GM10266 (cell line): ENCODE measurements around the gene DNAH3.

Experiments used
- DNase-seq: peaks from one replicate; pipeline ENCODE4 v3.0.0; 2012; ENCODE audit errors: extremely low spot score
- TF ChIP-seq, protein P1 (sequence below): IDR thresholded peaks from 2 replicates; pipeline ENCODE4 v1.5.1; 2012; ENCODE audit warnings: mild to moderate bottlenecking, low read depth; ENCODE audit not compliant: control insufficient read depth, insufficient read depth; ENCODE audit errors: missing control alignments

Gene DNAH3

DNA sequence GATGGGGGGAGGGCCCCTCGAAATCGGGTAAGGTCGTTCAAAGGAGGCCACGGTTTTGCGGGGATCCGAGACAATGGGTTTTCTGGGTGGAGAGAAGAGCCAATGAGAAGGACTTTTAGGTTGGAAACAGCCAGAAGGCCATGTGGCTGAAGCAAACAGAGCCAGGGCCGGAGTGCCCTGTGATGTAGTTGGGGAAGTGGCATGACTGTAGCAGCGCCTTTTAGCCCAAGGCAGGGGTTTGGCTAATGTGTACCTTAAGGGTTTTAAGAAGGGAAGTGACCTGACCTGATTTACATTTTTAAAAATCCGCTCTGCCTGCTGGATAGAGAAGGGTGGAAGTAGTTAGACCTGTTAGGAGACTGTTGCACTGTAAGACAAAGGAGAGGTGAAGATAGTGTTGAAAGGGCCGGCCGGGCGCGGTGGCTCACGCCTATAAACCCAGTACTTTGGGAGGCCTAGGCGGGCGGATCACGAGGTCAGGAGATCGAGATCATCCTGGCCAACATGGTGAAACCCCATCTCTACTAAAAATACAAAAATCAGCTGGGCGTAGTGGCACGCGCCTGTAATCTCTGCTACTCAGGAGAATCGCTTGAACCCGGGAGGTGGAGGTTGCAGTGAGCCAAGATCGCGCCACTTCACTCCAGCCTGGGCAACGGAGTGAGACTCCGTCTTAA, 249.1 kb downstream of the DNAH3 start:
- peak; percentile 42 for DNase-seq
- TF ChIP-seq, protein P1, sequence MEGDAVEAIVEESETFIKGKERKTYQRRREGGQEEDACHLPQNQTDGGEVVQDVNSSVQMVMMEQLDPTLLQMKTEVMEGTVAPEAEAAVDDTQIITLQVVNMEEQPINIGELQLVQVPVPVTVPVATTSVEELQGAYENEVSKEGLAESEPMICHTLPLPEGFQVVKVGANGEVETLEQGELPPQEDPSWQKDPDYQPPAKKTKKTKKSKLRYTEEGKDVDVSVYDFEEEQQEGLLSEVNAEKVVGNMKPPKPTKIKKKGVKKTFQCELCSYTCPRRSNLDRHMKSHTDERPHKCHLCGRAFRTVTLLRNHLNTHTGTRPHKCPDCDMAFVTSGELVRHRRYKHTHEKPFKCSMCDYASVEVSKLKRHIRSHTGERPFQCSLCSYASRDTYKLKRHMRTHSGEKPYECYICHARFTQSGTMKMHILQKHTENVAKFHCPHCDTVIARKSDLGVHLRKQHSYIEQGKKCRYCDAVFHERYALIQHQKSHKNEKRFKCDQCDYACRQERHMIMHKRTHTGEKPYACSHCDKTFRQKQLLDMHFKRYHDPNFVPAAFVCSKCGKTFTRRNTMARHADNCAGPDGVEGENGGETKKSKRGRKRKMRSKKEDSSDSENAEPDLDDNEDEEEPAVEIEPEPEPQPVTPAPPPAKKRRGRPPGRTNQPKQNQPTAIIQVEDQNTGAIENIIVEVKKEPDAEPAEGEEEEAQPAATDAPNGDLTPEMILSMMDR, result no peak

DNA sequence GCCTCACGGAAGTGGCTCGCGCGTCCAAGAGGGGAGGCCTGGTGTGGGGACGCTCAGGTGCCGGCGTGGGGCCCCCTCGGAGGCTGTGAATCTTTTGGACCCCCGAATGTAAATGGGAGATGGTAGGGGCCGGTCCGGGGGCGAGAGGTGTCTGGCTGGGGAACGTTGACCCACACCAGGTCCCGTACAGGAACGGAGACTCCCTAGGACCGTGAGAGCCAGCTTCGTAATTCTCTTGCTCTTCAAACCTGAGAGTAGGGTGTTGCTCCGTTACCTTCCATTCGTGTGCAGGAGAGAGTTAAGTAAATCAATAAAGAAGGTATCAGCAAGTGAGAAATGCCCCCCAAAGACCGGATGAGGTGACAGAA, 249.6 kb downstream of the DNAH3 start:
- no peak for DNase-seq
- TF ChIP-seq, protein P1, result no peak

DNA sequence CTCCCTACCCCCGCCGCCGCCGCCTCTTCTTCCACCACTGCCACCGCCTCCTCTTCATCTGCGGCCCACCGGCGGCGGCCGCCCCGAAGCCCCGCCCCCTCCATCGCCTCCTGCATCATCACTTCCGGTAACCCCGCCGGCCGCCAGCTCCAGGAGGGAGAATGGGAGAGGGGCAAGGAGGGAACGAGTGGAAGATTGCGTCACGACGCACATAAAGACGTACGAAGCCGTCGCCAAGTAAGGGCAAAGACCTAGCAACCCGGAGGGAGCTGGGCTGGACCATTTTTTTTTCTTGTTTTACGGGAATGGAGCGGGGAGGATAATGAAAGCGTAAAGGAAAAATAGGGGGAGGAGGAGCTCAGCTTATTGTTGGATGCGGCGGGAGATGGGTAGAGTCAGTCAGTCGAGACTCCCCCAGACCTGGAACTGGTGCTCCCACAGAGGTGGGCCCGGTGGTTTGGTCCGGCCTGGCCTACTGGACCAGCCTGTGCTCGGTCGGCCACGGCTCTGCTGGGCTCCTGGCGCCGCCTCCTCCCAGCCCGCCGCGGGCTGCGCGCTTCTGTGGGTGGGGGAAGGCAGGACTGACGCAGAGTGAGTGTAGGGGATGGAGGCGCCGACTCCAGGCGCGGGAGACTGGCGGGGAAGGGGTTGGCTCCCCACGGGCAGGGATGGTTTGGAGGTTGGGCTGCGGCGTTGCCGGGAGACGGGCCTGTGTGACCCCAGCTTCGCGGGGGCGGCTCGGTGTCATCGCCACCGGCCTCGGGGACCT, 250.2 kb downstream of the DNAH3 start, which contains the start of the genes DCUN1D3 and LYRM1:
Gene DCUN1D3 (minus strand): TSS at position 60 of the 769 bp plus-strand sequence. CDS start 37,820 bp downstream, outside the sequence.
Gene LYRM1 (plus strand): TSS at position 473 of the 769 bp plus-strand sequence. CDS start 14,785 bp downstream, outside the sequence.
- TF ChIP-seq, protein P1, result no peak

DNA sequence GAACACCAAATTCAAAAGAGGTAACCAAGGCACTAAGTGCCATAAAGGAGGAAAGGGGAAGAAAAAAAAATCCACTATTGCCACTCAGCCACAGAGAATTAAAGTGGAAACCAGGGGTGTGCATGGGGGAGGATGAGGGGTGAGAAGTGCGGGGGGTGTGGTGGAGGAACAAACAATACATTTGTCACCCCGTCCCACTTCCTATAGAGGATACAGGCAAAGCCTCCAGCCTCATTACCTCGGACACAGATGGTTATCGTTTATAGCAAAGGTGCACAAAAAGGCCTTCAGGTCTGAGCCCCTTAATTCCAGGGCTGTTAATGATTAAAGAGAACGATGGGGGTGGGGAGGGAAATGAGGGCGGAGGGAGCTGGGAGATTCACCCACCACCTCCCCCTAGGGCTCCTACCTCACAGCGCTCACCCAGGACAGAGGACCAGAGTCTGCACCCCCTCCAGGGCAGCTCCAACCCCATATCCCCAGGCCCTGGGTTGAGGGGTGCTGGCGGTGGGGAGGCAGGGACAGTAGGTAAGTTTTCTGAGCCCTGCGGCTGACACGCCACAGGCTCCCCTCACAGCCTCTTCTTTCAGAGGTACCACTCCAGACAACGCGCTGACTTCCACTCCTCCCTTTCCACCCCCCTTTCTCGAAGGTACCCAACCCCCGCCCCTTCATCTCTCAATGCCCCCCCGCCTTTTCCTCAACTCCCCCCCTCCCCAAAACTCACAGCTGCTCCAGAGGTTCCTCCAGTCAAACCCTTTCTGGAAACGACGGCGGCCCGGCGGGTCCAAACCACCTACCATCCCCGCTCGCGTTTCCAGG, 251.0 kb downstream of the DNAH3 start:
- TF ChIP-seq, protein P1, result no peak
- peak; percentile 36 for DNase-seq

More for the DNA sequence above, 250.2 kb downstream of the DNAH3 start, which contains the start of the genes DCUN1D3 and LYRM1:
- DNase-seq, result peak; percentile 92

DNA sequence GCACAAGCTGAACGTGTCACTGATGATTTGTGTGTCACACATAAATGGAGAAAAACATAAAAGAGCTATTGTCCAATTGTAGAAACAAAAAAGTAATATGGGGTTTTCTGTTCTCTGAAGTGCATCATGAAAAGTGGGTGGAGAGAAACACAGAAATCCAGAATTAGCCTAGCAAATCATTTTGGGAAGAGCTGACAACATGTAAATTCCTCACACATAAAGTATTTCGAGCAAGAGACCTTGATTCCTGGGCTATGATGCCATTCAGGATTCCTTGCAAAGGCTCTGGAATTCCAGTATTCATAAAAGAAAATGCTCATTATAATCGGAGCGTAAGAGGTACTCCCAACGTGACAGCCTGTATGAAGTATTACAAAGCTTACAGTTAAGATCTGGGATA, 251.6 kb downstream of the DNAH3 start:
- TF ChIP-seq, protein P1, result no peak
- DNase-seq, result no peak

DNA sequence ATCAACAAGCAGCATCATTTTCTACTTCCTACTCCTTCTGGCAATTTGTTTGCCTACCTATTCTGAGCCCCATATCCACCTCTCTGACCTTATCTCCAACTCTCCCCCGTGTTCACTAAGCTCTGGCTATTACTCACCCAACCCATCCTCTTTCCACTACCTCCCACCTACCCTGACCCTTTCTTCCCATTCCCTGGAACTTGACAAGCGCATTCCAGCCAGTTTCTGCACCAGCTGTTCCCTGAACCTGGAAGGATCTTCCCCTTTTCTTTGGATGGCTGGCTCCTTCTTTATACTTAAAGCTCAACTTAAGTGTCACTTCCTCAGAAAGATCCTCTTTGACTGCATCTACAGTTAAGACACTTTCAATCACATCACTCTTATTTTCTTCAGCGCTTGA, 252.7 kb downstream of the DNAH3 start:
- no peak for DNase-seq

More for the DNA sequence above, 252.7 kb downstream of the DNAH3 start:
- TF ChIP-seq, protein P1, result no peak
